Fibroblast of lung (primary cell): ENCODE data around the gene EIF4B. TPM values are rescaled to one million over a fixed set of nuclear protein-coding genes. Genes with fewer than 3 reads are reported as not detected.
A peak's percentile ranks its signal among the peaks of the same experiment; 100 is the strongest.

Experiments
- DNase-seq, 2 donors: peaks; one replicate each; pipeline versions ENCODE4 v3.0.0 to v3.0.0-alpha.2; 2010; ENCODE audit warnings: low read depth in 2 of 2
- H2AFZ ChIP-seq: 2 replicates; pipeline ENCODE4 v1.5.1; 2012; ENCODE audit warnings: low read length, control low read depth, inconsistent platforms
- H3K27ac ChIP-seq: 2 replicates; pipeline ENCODE4 v1.5.1; 2011; ENCODE audit warnings: low read length, control low read depth; ENCODE audit not compliant: insufficient read depth
- H3K27me3 ChIP-seq: 2 replicates; pipeline ENCODE4 v1.5.1; 2011; ENCODE audit warnings: mild to moderate bottlenecking, low read length; ENCODE audit not compliant: control insufficient read depth, insufficient read depth
- H3K36me3 ChIP-seq: 2 replicates; pipeline ENCODE4 v1.5.1; 2011; ENCODE audit warnings: low read length; ENCODE audit not compliant: control insufficient read depth, insufficient read depth
- H3K4me1 ChIP-seq: 2 replicates; pipeline ENCODE4 v1.5.1; 2011; ENCODE audit warnings: low read length; ENCODE audit not compliant: control insufficient read depth, insufficient read depth; ENCODE audit errors: extremely low read depth
- H3K4me2 ChIP-seq: 2 replicates; pipeline ENCODE4 v1.5.1; 2011; ENCODE audit warnings: low read length, control low read depth; ENCODE audit not compliant: insufficient read depth; ENCODE audit errors: extremely low read depth
- H3K4me3 ChIP-seq, 4 experiments: fragments of 200-600 bp in 1 of 4; sonication (generic) in 1 of 4; replicated peaks in 1 of 4; 2 replicates each; pipeline ENCODE4 v1.5.1; 2011 to 2016; ENCODE audit warnings: low read length in 4 of 4, low read depth in 3 of 4, mild to moderate bottlenecking in 3 of 4, control low read depth in 2 of 4, inconsistent platforms in 1 of 4, mixed read lengths in 1 of 4; ENCODE audit not compliant: insufficient read depth in 1 of 4; ENCODE audit errors: control extremely low read depth in 1 of 4
- H3K79me2 ChIP-seq: 2 replicates; pipeline ENCODE4 v1.5.1; 2012; ENCODE audit warnings: mild to moderate bottlenecking, low read length, inconsistent platforms; ENCODE audit not compliant: control insufficient read depth, insufficient read depth
- H3K9ac ChIP-seq: 2 replicates; pipeline ENCODE4 v1.5.1; 2011; ENCODE audit warnings: mild to moderate bottlenecking, low read length, control low read depth; ENCODE audit not compliant: insufficient read depth
- H3K9me3 ChIP-seq: 2 replicates; pipeline ENCODE4 v1.5.1; 2012; ENCODE audit warnings: low read depth, low read length; ENCODE audit not compliant: control insufficient read depth, insufficient read depth
- H4K20me1 ChIP-seq: 2 replicates; pipeline ENCODE4 v1.5.1; 2011; ENCODE audit warnings: low read length; ENCODE audit not compliant: control insufficient read depth, insufficient read depth; ENCODE audit errors: extremely low read depth
- CTCF ChIP-seq, 2 donors: IDR thresholded peaks in 1 of 2; conservative IDR thresholded peaks in 1 of 2; 1 replicate in 1 of 2; 2 replicates in 1 of 2; pipeline ENCODE4 v1.5.1; 2011 to 2012; ENCODE audit warnings: low read length in 2 of 2, control low read depth in 1 of 2, inconsistent platforms in 1 of 2, low read depth in 1 of 2, mild to moderate bottlenecking in 1 of 2
- EZH2 ChIP-seq: IDR thresholded peaks from 2 replicates; pipeline ENCODE4 v1.5.1; 2012; ENCODE audit warnings: low read length, control low read depth, mild to moderate bottlenecking; ENCODE audit errors: missing control alignments
- polyA minus RNA-seq: library from RNA; depleted of rRNA, polyadenylated mRNA; stranded (reverse); fragments of >200 nt; gene quantifications from 2 replicates; pipeline ENCODE4 v1.2.3, GENCODE V29; 2011; ENCODE audit warnings: low replicate concordance
- polyA plus RNA-seq, 2 donors: library from polyadenylated mRNA; depleted of rRNA in 1 of 2; stranded (reverse) in 1 of 2; unstranded in 1 of 2; fragments of >200 nt; gene quantifications; 2 replicates each; pipeline ENCODE4 v1.2.1, GENCODE V29; 2011 to 2012; ENCODE audit warnings: missing spikeins in 1 of 2
- total RNA-seq: library from RNA; depleted of rRNA; stranded (reverse); fragments of >200 nt; gene quantifications from 2 replicates; pipeline ENCODE4 v1.2.1, GENCODE V29; 2014

The EIF4B gene
- total RNA-seq = 1,180 and 1,819 TPM in 2 replicates
- 380 and 466 TPM in 2 replicates for polyA plus RNA-seq
- polyA plus RNA-seq (2012) = 255 and 359 TPM in 2 replicates
- 698 and 797 TPM in 2 replicates for polyA minus RNA-seq

- H2AFZ ChIP-seq = peak within 1 kb of the TSS; percentile 74
- H4K20me1 ChIP-seq = peaks cover 4% of the 10 kb centered on the region
- no peaks in the 10 kb centered on the region for H3K36me3 ChIP-seq
- no peaks in the 10 kb centered on the region for H3K27me3 ChIP-seq
- H3K4me3 ChIP-seq = peak within 1 kb of the TSS; percentile 88 to 100 (median 96)
- peaks cover 47% of the 10 kb centered on the region for H3K79me2 ChIP-seq
- H3K9ac ChIP-seq = peak within 1 kb of the TSS; percentile 78
- H3K27ac ChIP-seq = peak within 1 kb of the TSS; percentile 89
- TF ChIP-seq EZH2 (no peak), CTCF (conservative IDR thresholded peaks at IDR 0.05 in 1 of 2, IDR thresholded peaks at IDR 0.05 in 1 of 2; ENCODE audit: low read depth in 1 of 2, low read length in 2 of 2) (no peak)
- H3K4me2 ChIP-seq = peak within 1 kb of the TSS; percentile 93
- H3K4me1 ChIP-seq = peaks cover 2% of the 10 kb centered on the region
- DNase-seq = peak; percentile 100
- no peaks in the 10 kb centered on the region for H3K9me3 ChIP-seq
Observed at GRCh38 chr12:53005986-53006809, at the start of gene EIF4B. Gene EIF4B (plus strand): TSS chr12:53006456. CDS start chr12:53006484, 28 bp downstream.

GRCh38 chr12:52956987-52957386, 49.3 kb upstream of the EIF4B start:
- TF ChIP-seq CTCF (conservative IDR thresholded peaks at IDR 0.05 in 1 of 2, IDR thresholded peaks at IDR 0.05 in 1 of 2; ENCODE audit: low read depth in 1 of 2, low read length in 2 of 2) (no peak), EZH2 (no peak)

GRCh38 chr12:52964556-52965336, 41.5 kb upstream of the EIF4B start:
- no peaks in the 10 kb centered on the region for H3K79me2 ChIP-seq
- H3K4me3 ChIP-seq = no peak overlapping the region
- TF ChIP-seq CTCF (conservative IDR thresholded peaks at IDR 0.05 in 1 of 2, IDR thresholded peaks at IDR 0.05 in 1 of 2; ENCODE audit: low read depth in 1 of 2, low read length in 2 of 2) (no peak), EZH2 (no peak)
- H3K27me3 ChIP-seq = no peaks in the 10 kb centered on the region
- no peak overlapping the region for H3K9ac ChIP-seq
- no peaks in the 10 kb centered on the region for H4K20me1 ChIP-seq
- H3K27ac ChIP-seq = no peak overlapping the region
- H3K4me2 ChIP-seq = no peak overlapping the region
- H3K4me1 ChIP-seq = no peaks in the 10 kb centered on the region
- H3K36me3 ChIP-seq = no peaks in the 10 kb centered on the region
- peak overlapping the region; percentile 44 for H2AFZ ChIP-seq
- no peak for DNase-seq
- H3K9me3 ChIP-seq = no peaks in the 10 kb centered on the region

More at GRCh38 chr12:52956987-52957386, 49.3 kb upstream of the EIF4B start:
- DNase-seq = peak in 1 of 2 donors; percentile 70
- Histone ChIP-seq H3K36me3 (no peaks in the 10 kb centered on the region), H3K4me1 (no peaks in the 10 kb centered on the region), H3K9ac (no peak overlapping the region), H3K79me2 (no peaks in the 10 kb centered on the region), H3K27ac (no peak overlapping the region), H3K4me2 (no peak overlapping the region), H3K9me3 (no peaks in the 10 kb centered on the region), H3K27me3 (no peaks in the 10 kb centered on the region), H3K4me3 (no peak overlapping the region), H4K20me1 (no peaks in the 10 kb centered on the region), H2AFZ (no peak overlapping the region)
